IPS-18c (cell line): ENCODE results near the gene FAF1.
"Not testable (repeated sequence)": the region's sequence is repeated elsewhere in the genome, so short reads cannot be mapped to it uniquely, and the experiment has no call there.

Experiments used
- H3K4me3 ChIP-seq: 2 replicates; pipeline ENCODE4 v1.7.0; 2013; ENCODE audit warnings: low read depth, mild to moderate bottlenecking, low read length, moderate library complexity; ENCODE audit not compliant: insufficient read depth
- H3K9me3 ChIP-seq: one replicate; pipeline ENCODE4 v1.6.1; 2013; ENCODE audit warnings: mild to moderate bottlenecking, low read length, moderate library complexity; ENCODE audit not compliant: control insufficient read depth, insufficient read depth

The FAF1 gene

DNA sequence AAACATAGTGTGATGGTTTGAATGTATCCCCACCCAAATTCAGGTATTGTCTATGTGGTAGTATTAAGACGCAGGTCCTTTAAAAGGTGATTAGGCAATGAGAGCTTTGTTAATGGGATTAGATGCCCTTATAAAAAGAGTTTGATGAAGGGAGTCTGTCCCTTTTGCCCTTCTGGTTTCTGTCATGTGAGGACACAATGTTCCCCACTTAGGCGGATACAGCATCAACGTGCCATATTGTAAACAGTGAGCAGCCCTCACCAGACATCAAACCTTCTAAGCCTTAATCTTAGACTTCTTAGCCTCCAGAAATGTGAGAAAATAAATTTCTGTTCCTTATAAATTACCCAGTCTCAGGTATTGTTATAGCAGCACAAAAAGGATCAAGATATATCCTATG, 172.8 kb downstream of the FAF1 start:
- Histone ChIP-seq H3K9me3 (no peaks in the 10 kb centered on the region), H3K4me3 (no peak overlapping the region)

DNA sequence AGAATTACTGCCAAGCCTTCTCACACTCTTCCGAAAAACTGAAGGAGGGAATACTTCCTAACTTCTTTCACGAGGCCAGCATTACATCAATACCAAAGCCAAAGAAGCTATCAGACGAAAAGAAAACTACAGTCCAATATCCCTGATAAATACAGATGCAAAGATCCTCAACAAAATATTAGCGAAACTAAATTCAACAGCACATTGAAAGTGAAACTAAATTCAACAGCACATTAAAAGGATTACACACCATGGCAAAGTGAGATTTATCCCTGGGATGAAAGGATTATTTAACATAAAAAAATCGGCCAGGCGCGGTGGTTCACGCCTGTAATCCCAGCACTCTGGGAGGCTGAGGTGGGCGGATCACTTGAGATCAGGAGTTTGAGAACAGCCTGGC, 176.8 kb downstream of the FAF1 start:
- H3K9me3 ChIP-seq: no peaks in the 10 kb centered on the region
- H3K4me3 ChIP-seq: no peak overlapping the region

- H3K4me3 ChIP-seq: no peak overlapping the region
- H3K9me3 ChIP-seq: no peaks in the 10 kb centered on the region
Observed at GRCh38 chr1:50780797-50781196, 179.3 kb downstream of the FAF1 start.

DNA sequence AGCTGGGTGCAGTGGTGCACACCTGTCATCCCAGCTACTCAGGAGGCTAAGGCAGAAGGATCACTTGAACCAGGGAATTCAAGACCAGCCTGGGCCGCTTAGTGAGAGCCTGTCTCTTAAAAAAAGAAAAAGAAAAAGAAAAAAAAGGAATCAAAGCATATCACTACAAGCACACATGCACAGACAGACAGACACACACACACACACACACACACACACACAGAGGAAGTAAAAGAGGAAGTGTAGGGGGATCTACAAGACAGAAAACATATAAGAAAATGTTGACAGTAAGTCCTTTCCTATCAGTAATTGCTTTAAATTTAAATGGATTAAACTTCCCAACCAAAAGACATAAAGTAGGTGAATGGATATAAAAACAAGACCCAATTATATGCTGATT, 180.3 kb downstream of the FAF1 start:
- H3K4me3 ChIP-seq: no peak overlapping the region
- no peaks in the 10 kb centered on the region for H3K9me3 ChIP-seq

DNA sequence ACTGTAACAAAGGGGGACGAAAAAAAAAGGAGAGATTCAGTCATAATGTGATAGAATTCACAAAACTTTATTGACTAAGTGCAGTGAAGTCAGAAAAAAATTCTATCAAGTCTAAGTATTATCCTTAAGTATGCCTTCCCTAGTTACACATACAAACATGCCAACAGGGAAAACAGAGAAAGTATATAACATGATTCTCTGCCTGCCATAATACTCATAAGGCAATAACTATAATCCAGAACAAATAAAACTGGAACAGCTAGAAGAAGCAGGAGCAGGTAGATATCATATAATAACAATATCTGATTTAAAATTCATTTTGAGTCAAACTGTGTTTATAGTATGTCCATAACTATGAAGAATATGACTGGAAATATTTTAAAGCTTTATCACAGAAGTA, 184.3 kb downstream of the FAF1 start:
- H3K9me3 ChIP-seq: no peaks in the 10 kb centered on the region
- H3K4me3 ChIP-seq: no peak overlapping the region

DNA sequence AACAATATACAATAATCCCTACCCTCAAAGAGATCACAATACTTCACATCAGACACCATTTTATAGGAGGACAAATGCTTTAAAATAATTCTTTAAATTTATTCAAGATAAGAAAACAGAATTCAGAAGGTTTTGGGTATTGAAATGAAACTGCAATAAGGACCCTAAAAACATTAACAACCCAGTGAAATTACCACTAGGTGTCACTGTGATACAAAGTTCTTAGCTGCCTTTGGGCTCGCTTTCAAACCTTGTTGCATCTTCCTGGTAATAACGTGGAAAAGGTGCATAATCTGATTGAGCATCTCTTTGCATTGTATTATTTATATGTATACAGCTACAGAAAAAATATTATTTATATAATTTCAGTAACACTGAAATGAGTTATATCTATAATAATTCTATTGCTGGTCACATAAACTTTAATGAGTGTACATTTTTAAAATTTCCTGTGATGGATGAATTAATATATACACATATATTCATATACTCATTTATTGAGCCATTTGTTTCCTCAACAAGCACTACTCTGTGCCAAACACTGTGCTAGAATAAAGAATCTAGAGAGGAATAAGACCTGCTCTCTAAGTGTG, 185.2 kb downstream of the FAF1 start:
- Histone ChIP-seq H3K9me3 (no peaks in the 10 kb centered on the region), H3K4me3 (no peak overlapping the region)

- H3K9me3 ChIP-seq: no peaks in the 10 kb centered on the region
- no peak overlapping the region for H3K4me3 ChIP-seq
Observed at GRCh38 chr1:50766688-50767087, 193.4 kb downstream of the FAF1 start.

DNA sequence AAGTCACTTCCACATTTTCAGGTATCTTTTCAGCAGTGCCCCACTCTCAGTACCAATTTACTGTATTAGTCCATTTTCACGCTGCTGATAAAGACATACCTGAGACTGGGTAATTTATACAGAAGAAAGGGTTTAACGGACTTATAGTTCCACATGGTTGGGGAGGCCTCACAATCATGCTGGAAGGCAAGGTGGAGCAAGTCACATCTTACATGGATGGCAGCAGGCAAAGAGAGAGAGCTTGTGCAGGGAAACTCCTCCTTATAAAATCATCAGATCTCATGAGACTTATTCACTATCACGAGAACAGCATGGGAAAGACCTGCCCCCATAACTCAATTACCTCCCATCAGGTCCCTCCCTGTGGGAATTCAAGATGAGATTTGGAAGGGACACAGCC, 203.5 kb downstream of the FAF1 start:
- H3K4me3 ChIP-seq, H3K9me3 ChIP-seq: not testable (repeated sequence)

DNA sequence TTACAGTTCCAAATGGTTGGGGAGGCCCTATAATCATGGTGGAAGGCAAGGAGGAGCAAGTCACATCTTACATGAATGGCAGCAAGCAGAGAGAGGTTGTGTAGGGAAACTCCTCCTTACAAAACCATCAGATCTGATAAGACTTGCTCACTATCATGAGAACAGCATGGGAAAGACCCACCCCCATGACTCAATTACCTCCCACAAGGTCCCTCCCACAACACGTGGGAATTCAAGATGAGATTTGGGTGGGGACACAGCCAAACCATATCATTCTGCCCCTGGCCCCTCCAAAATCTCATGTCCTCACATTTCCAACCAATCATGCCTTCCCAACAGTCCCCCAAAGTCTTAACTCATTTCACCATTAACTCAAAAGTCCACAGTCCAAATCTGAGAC, 205.3 kb downstream of the FAF1 start:
- H3K9me3 ChIP-seq, H3K4me3 ChIP-seq: not testable (repeated sequence)

- H3K4me3 ChIP-seq: no peak overlapping the region
Observed at GRCh38 chr1:50750021-50750619, 209.9 kb downstream of the FAF1 start.

DNA sequence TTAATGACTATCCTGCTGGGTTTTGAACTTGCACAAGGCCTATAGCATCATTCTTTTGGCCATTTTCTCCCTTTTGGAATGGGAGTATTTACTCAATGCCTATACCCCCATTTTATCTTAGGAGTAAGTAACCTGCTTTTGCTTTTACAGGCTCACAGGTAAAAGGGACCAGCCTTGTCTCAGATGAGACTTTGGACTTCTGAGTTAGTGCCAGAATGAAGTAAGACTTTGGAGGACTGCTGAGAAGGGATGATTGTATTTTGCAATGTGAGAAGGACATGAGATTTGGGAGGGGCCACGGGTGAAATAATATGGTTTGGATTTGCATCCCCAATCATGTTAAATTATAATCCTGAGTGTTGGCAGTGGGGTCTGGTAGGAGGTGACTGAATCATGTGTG, 212.7 kb downstream of the FAF1 start:
- Histone ChIP-seq H3K4me3 (no peak overlapping the region), H3K9me3 (no peaks in the 10 kb centered on the region)

More at GRCh38 chr1:50750021-50750619, 209.9 kb downstream of the FAF1 start:
- H3K9me3 ChIP-seq: no peaks in the 10 kb centered on the region

- no peak overlapping the region for H3K4me3 ChIP-seq
- no peaks in the 10 kb centered on the region for H3K9me3 ChIP-seq
Observed at GRCh38 chr1:50742523-50742922, 217.5 kb downstream of the FAF1 start.

DNA sequence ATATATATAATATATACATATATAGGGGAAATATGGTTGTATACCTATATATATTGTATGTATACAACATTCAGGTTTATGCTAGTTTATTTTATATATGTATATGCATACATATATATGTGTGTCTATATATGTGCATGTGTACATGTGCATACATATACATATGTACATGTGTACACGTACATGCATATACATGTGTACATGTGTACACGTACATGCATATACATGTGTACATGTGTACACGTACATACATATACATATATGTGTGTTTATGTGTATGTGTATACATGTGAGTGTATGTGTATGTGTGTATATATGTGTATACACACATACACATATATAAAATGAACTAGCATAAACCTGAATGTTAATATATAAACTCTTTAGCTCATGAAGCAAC, 220.9 kb downstream of the FAF1 start:
- Histone ChIP-seq H3K4me3 (no peak overlapping the region), H3K9me3 (no peaks in the 10 kb centered on the region)

DNA sequence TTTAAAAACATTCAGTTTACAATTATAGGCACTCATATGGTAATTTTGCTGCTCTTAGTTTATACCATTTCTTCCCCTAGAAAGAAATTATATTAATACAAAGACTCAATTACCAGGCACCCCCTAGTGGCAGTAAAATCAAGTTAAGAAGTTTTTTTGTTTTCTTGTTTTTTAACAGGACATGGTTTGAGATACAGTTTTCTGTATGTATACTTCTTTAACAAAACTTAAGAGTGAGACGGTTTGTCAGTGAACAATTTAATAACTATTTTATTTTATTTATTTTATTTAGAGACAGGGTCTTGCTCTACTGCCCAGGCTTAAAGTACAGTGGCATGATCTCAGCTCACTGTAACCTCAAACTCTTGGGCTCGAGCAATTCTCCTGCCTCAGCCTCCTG, 224.6 kb downstream of the FAF1 start:
- Histone ChIP-seq H3K4me3 (no peak overlapping the region), H3K9me3 (no peaks in the 10 kb centered on the region)

DNA sequence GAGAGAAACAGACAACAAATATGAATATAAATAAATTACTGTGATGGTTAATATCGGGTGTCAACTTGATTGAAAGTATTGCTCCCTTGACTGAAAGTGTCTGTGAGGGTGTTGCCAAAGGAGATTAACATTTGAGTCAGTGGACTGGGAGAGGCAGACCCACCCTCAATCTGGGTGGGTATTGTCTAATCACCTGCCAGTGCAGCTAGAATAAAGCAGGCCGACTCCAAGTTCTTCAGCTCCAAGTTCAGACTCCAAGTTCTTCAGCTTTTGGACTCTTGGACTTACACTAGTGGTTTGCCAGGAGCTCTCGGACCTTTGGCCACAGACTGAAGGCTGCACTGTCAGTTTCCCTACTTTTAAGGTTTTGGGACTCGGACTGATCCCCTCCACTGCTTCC, 232.5 kb downstream of the FAF1 start:
- not testable (repeated sequence) for H3K9me3 ChIP-seq, H3K4me3 ChIP-seq

GRCh38 chr1:50724626-50725286, 235.3 kb downstream of the FAF1 start:
- H3K4me3 ChIP-seq: no peak overlapping the region
- no peaks in the 10 kb centered on the region for H3K9me3 ChIP-seq

DNA sequence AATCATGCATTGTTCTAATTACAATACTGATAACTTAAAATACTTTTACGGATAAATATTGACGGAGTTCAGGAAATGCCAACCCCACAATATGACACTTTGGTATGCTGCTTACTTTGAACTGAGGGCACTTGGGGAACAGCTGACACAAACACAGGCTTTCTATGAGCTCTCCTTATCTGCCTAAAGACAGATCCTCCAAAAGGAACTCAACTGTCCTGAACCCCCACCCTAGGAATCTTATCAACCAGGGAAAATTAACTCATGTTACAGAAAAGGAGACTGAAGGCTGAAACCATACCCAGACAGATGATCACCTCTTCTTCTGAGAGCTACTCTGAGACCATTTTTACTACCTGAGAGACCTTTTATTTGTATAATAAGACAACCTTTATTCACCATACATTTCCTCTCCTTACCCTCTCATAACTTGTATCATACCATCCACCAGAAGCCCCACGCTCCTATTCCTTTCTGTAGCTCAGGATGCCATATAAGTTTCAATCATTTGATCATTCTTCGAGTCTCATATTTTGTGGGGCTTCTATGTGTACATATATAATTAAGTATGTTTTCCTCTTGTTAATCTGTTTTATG, 239.5 kb downstream of the FAF1 start:
- Histone ChIP-seq H3K4me3 (no peak overlapping the region), H3K9me3 (no peaks in the 10 kb centered on the region)

- Histone ChIP-seq H3K4me3 (no peak overlapping the region), H3K9me3 (no peaks in the 10 kb centered on the region)
Observed at GRCh38 chr1:50719126-50719525, 240.9 kb downstream of the FAF1 start.
